Neural cell (in vitro differentiated cells): ENCODE data around the gene PHYH. TPM values are rescaled to one million over a fixed set of nuclear protein-coding genes. Genes with fewer than 3 reads are reported as not detected.

Experiments used
- H2AFZ ChIP-seq: fragments of 200-600, 300-800 bp; sonication (generic), shearing (Covaris generic); 2 replicates; pipeline ENCODE4 v1.6.0; 2014; ENCODE audit warnings: low read depth, mild to moderate bottlenecking, antibody characterized with exemption, low read length, moderate library complexity
- H3F3A ChIP-seq: fragments of 200-600 bp; shearing (Covaris generic); 2 replicates; pipeline ENCODE4 v1.6.1; 2016; ENCODE audit warnings: mild to moderate bottlenecking, moderate library complexity, mixed read lengths, antibody characterized with exemption, low read length; ENCODE audit not compliant: insufficient read depth, poor library complexity, severe bottlenecking
- H3K27ac ChIP-seq: fragments of 200-600, 300-800 bp; sonication (generic), shearing (Covaris generic); 2 replicates; pipeline ENCODE4 v1.5.1; 2014; ENCODE audit warnings: mild to moderate bottlenecking, low read length, moderate library complexity
- H3K27me3 ChIP-seq: fragments of 300-800, 200-600 bp; sonication (generic), shearing (Covaris generic); 2 replicates; pipeline ENCODE4 v1.6.0; 2014; ENCODE audit warnings: mild to moderate bottlenecking, low read depth, low read length, moderate library complexity; ENCODE audit not compliant: insufficient read depth
- H3K36me3 ChIP-seq: fragments of 300-800, 200-600 bp; sonication (generic), shearing (Covaris generic); 2 replicates; pipeline ENCODE4 v1.5.1; 2014; ENCODE audit warnings: mild to moderate bottlenecking, antibody characterized with exemption, low read length, moderate library complexity; ENCODE audit not compliant: insufficient read depth
- H3K4me2 ChIP-seq: fragments of 300-800, 200-600 bp; sonication (generic), shearing (Covaris generic); 2 replicates; pipeline ENCODE4 v1.6.0; 2014; ENCODE audit warnings: mild to moderate bottlenecking, low read length
- H3K4me3 ChIP-seq: fragments of 300-800, 200-600 bp; sonication (generic), shearing (Covaris generic); 2 replicates; pipeline ENCODE4 v1.5.1; 2014; ENCODE audit warnings: mild to moderate bottlenecking, low read length, moderate library complexity
- H3K79me2 ChIP-seq: fragments of 200-600 bp; shearing (Covaris generic); replicated peaks from 2 replicates; pipeline ENCODE4 v1.6.0; 2014; ENCODE audit warnings: mild to moderate bottlenecking, low read length, moderate library complexity; ENCODE audit not compliant: insufficient read depth
- H3K9ac ChIP-seq: fragments of 300-800, 200-600 bp; sonication (generic), shearing (Covaris generic); 2 replicates; pipeline ENCODE4 v1.6.1; 2016; ENCODE audit warnings: mild to moderate bottlenecking, low read length, mixed read lengths
- H3K9me2 ChIP-seq: fragments of 200-600 bp; shearing (Covaris generic); 2 replicates; pipeline ENCODE4 v1.6.1; 2016; ENCODE audit warnings: mild to moderate bottlenecking, low read length, mixed read lengths; ENCODE audit not compliant: insufficient read depth
- H3K9me3 ChIP-seq: fragments of 200-600, 300-800 bp; sonication (generic), shearing (Covaris generic); 2 replicates; pipeline ENCODE4 v1.6.1; 2016; ENCODE audit warnings: mild to moderate bottlenecking, mixed run types, low read length, moderate library complexity, mixed read lengths
- H4K20me1 ChIP-seq: fragments of 200-600 bp; shearing (Covaris generic); 2 replicates; pipeline ENCODE4 v1.6.1; 2016; ENCODE audit warnings: mild to moderate bottlenecking, mixed run types; ENCODE audit not compliant: insufficient read depth
- CTCF ChIP-seq: fragments of 450-650 bp; IDR thresholded peaks from 2 replicates; pipeline ENCODE4 v1.5.1; 2014; ENCODE audit warnings: antibody characterized with exemption, mild to moderate bottlenecking, moderate library complexity; ENCODE audit not compliant: poor library complexity, severe bottlenecking
- EP300 ChIP-seq: fragments of 450-650 bp; conservative IDR thresholded peaks from 2 replicates; pipeline ENCODE4 v1.6.1; 2014; ENCODE audit warnings: antibody characterized with exemption, mild to moderate bottlenecking, moderate library complexity; ENCODE audit not compliant: poor library complexity, severe bottlenecking
- EZH2 ChIP-seq: fragments of 200-600, 300-800 bp; shearing (Covaris generic), sonication (generic); IDR thresholded peaks from 2 replicates; pipeline ENCODE4 v1.6.1; 2014; ENCODE audit warnings: antibody characterized with exemption, low read length, borderline replicate concordance, mild to moderate bottlenecking; ENCODE audit not compliant: insufficient read depth, poor library complexity, severe bottlenecking
- MXI1 ChIP-seq: fragments of 450-650 bp; conservative IDR thresholded peaks from 2 replicates; pipeline ENCODE4 v1.6.1; 2014; ENCODE audit warnings: antibody characterized with exemption, mild to moderate bottlenecking; ENCODE audit not compliant: poor library complexity, severe bottlenecking
- POLR2AphosphoS5 ChIP-seq: IDR thresholded peaks from 2 replicates; pipeline ENCODE4 v1.6.1; 2012
- RAD21 ChIP-seq: fragments of 450-650 bp; conservative IDR thresholded peaks from 2 replicates; pipeline ENCODE4 v1.6.1; 2014; ENCODE audit warnings: antibody characterized with exemption, mild to moderate bottlenecking, moderate library complexity
- REST ChIP-seq: IDR thresholded peaks from 2 replicates; pipeline ENCODE4 v1.6.1; 2012; ENCODE audit warnings: borderline replicate concordance
- SMC3 ChIP-seq: fragments of 450-650 bp; conservative IDR thresholded peaks from 2 replicates; pipeline ENCODE4 v1.6.1; 2014; ENCODE audit warnings: antibody characterized with exemption, mild to moderate bottlenecking, moderate library complexity; ENCODE audit not compliant: poor library complexity
- TAF1 ChIP-seq: IDR thresholded peaks from 2 replicates; pipeline ENCODE4 v1.6.1; 2012; ENCODE audit warnings: low read depth
- polyA plus RNA-seq: library from polyadenylated mRNA; depleted of rRNA; stranded (reverse); fragments of >200 nt; gene quantifications from 2 replicates; pipeline ENCODE4 v1.2.3, GENCODE V29; 2014

PHYH gene
- polyA plus RNA-seq, 1 donor from 2014 or later = 7.7 TPM

- no peak overlapping the region for H2AFZ ChIP-seq
Measured at GRCh38 chr10:13256627-13257026, 43.2 kb downstream of the PHYH start.

GRCh38 chr10:13253726-13254125, 46.1 kb downstream of the PHYH start:
- H3K36me3 ChIP-seq = no peaks in the 10 kb centered on the region
- H3K9me2 ChIP-seq = no peaks in the 10 kb centered on the region
- no peaks in the 10 kb centered on the region for H3F3A ChIP-seq
- no peaks in the 10 kb centered on the region for H3K9me3 ChIP-seq
- H3K4me3 ChIP-seq = no peak overlapping the region
- no peak overlapping the region for H2AFZ ChIP-seq
- H3K27me3 ChIP-seq = no peaks in the 10 kb centered on the region
- TF ChIP-seq POLR2AphosphoS5 = no peak
- TF ChIP-seq SMC3 = no peak
- TF ChIP-seq CTCF = no peak
- TF ChIP-seq EZH2 = no peak
- no peak for TF ChIP-seq MXI1
- TF ChIP-seq REST = no peak
- H3K27ac ChIP-seq = no peak overlapping the region
- no peak overlapping the region for H3K9ac ChIP-seq
- no peaks in the 10 kb centered on the region for H4K20me1 ChIP-seq
- no peak overlapping the region for H3K4me2 ChIP-seq
- H3K79me2 ChIP-seq = no peaks in the 10 kb centered on the region

More at GRCh38 chr10:13256627-13257026, 43.2 kb downstream of the PHYH start:
- Histone ChIP-seq H3K9me3 (no peaks in the 10 kb centered on the region), H3K9me2 (no peaks in the 10 kb centered on the region), H3F3A (no peaks in the 10 kb centered on the region), H3K4me3 (no peak overlapping the region), H3K27me3 (no peaks in the 10 kb centered on the region), H3K36me3 (no peaks in the 10 kb centered on the region), H4K20me1 (no peaks in the 10 kb centered on the region), H3K79me2 (no peaks in the 10 kb centered on the region), H3K9ac (no peak overlapping the region), H3K4me2 (no peak overlapping the region), H3K27ac (no peak overlapping the region)
- TF ChIP-seq SMC3 = no peak

DNA sequence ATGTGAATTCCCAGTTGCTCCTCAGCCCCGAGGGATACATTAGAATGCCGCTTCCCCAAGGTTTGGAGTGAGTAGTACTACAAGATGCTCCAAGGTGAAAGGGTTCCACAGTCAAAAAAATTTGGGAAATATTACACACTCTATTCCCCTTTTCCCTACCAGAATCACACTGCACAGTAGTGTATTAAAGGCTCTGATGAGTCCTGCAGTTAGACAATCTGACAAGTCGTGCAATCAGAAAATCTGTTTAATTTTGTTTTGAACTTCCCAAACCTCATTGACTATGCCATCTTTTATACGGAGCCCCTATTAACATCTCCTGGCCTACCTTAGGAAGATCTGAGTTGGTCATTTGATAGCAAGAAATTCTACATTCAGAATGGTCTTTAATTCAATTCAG, 52.1 kb downstream of the PHYH start:
- Histone ChIP-seq H3K27ac (no peak overlapping the region), H3K4me3 (no peak overlapping the region), H3K9me2 (no peaks in the 10 kb centered on the region), H3K9me3 (no peaks in the 10 kb centered on the region), H3F3A (no peaks in the 10 kb centered on the region), H3K36me3 (no peaks in the 10 kb centered on the region), H3K79me2 (no peaks in the 10 kb centered on the region), H4K20me1 (no peaks in the 10 kb centered on the region), H3K27me3 (no peaks in the 10 kb centered on the region), H3K9ac (no peak overlapping the region), H2AFZ (no peak overlapping the region), H3K4me2 (no peak overlapping the region)
- no peak for TF ChIP-seq SMC3
- no peak for TF ChIP-seq TAF1
- no peak for TF ChIP-seq EP300
- TF ChIP-seq REST = no peak
- no peak for TF ChIP-seq RAD21
- no peak for TF ChIP-seq EZH2
- no peak for TF ChIP-seq CTCF
- no peak for TF ChIP-seq MXI1
- no peak for TF ChIP-seq POLR2AphosphoS5
